HG03175 (cell line): ENCODE data around the gene TOX2.

Experiments used
- ATAC-seq: cut with Tn5 transposase; IDR thresholded peaks from one replicate; pipeline ENCODE4 v1.9.1; 2021; ENCODE audit warnings: mild to moderate bottlenecking, moderate library complexity; ENCODE audit not compliant: unreplicated experiment

Gene TOX2

GRCh38 chr20:44117296-44118184 lies 202.9 kb downstream of the TOX2 start:
- ATAC-seq: no peak

GRCh38 chr20:44118185-44119033 lies 203.8 kb downstream of the TOX2 start:
- ATAC-seq: no peak
